ENCODE measurements around the gene HS6ST2. TPM values are rescaled to one million over a fixed set of nuclear protein-coding genes. Genes with fewer than 3 reads are reported as not detected.

Gene HS6ST2
- total RNA-seq, 4 donors from 2014 or later, result 0.14 to 1.1 TPM; not detected in 2

- in situ Hi-C loops (cut with MboI; ENCODE audit: low pct_ligation_motif_present in 1 of 4, low pct_unique_long_range_greater_than_20kb in 1 of 4, low sequenced_read_pairs in 3 of 4), result no loop called here
- Histone ChIP-seq H3K27ac (peak overlapping the region; percentile 26 to 68 (median 60)), H3K27me3 (no peaks in the 10 kb centered on the region), H3K4me1 (peaks cover 0 to 9% (median 0%) of the 10 kb centered on the region in 4 donors), H3K9me3 (no peaks in the 10 kb centered on the region), H3K36me3 (no peaks in the 10 kb centered on the region), H3K4me3 (no peak overlapping the region)
- 59% methylated on average over 3 of the region's 3 CpGs; no CpG with 5 or more reads in 1 of the 2 donors for WGBS, 2 donors (ENCODE audit: low coverage in 1 of 2)
- TF ChIP-seq POLR2AphosphoS5 (IDR thresholded peaks at IDR 0.05) (no peak), CTCF (IDR thresholded peaks at IDR 0.05) (no peak), EP300 (IDR thresholded peaks at IDR 0.05; ENCODE audit: low read depth) (no peak), POLR2A (IDR thresholded peaks at IDR 0.05) (no peak)
- peak; percentile 8 for DNase-seq
- intact Hi-C loops (cut with DNase I; ENCODE audit: low total_unique reads), result no loop called here
These were observed 136.3 kb downstream of the HS6ST2 start for GRCh38 chrX:132821974-132822633.

- H3K27me3 ChIP-seq, result no peaks in the 10 kb centered on the region
- H3K4me1 ChIP-seq, result peaks cover 0 to 9% (median 0%) of the 10 kb centered on the region in 4 donors
- in situ Hi-C loops (cut with MboI; ENCODE audit: low pct_ligation_motif_present in 1 of 4, low pct_unique_long_range_greater_than_20kb in 1 of 4, low sequenced_read_pairs in 3 of 4), result no loop called here
- intact Hi-C loops (cut with DNase I; ENCODE audit: low total_unique reads), result no loop called here
- TF ChIP-seq POLR2AphosphoS5 (IDR thresholded peaks at IDR 0.05), result no peak
- no peak for TF ChIP-seq POLR2A (IDR thresholded peaks at IDR 0.05)
- no peak for TF ChIP-seq CTCF (IDR thresholded peaks at IDR 0.05)
- no peak for TF ChIP-seq EP300 (IDR thresholded peaks at IDR 0.05; ENCODE audit: low read depth)
- H3K27ac ChIP-seq, result no peak overlapping the region
- H3K36me3 ChIP-seq, result no peaks in the 10 kb centered on the region
- no peak for DNase-seq
- WGBS, 2 donors (ENCODE audit: low coverage in 1 of 2), result 71% methylated on average over 5 of the region's 5 CpGs; no CpG with 5 or more reads in 1 of the 2 donors
- no peak overlapping the region for H3K4me3 ChIP-seq
- no peaks in the 10 kb centered on the region for H3K9me3 ChIP-seq
These were observed 137.8 kb downstream of the HS6ST2 start for GRCh38 chrX:132820675-132821074.

GRCh38 chrX:132819711-132820264 lies 138.6 kb downstream of the HS6ST2 start:
- Histone ChIP-seq H3K4me3 (no peak overlapping the region), H3K27ac (no peak overlapping the region), H3K9me3 (no peaks in the 10 kb centered on the region), H3K36me3 (no peaks in the 10 kb centered on the region), H3K27me3 (no peaks in the 10 kb centered on the region), H3K4me1 (peaks cover 0 to 9% (median 0%) of the 10 kb centered on the region in 4 donors)
- in situ Hi-C loops (cut with MboI; ENCODE audit: low pct_ligation_motif_present in 1 of 4, low pct_unique_long_range_greater_than_20kb in 1 of 4, low sequenced_read_pairs in 3 of 4) (no loop called here), intact Hi-C loops (cut with DNase I; ENCODE audit: low total_unique reads) (no loop called here)
- 77% methylated on average over 7 of the region's 7 CpGs; no CpG with 5 or more reads in 1 of the 2 donors for WGBS, 2 donors (ENCODE audit: low coverage in 1 of 2)
- TF ChIP-seq CTCF (IDR thresholded peaks at IDR 0.05) (no peak), POLR2A (IDR thresholded peaks at IDR 0.05) (no peak), EP300 (IDR thresholded peaks at IDR 0.05; ENCODE audit: low read depth) (no peak), POLR2AphosphoS5 (IDR thresholded peaks at IDR 0.05) (no peak)
- DNase-seq, result no peak

GRCh38 chrX:132818638-132819037 lies 139.8 kb downstream of the HS6ST2 start:
- Histone ChIP-seq H3K36me3 (no peaks in the 10 kb centered on the region), H3K4me3 (no peak overlapping the region), H3K4me1 (peaks cover 0 to 9% (median 0%) of the 10 kb centered on the region in 4 donors), H3K9me3 (no peaks in the 10 kb centered on the region), H3K27me3 (no peaks in the 10 kb centered on the region), H3K27ac (no peak overlapping the region)
- DNase-seq, result no peak
- no peak for TF ChIP-seq POLR2AphosphoS5 (IDR thresholded peaks at IDR 0.05)
- no peak for TF ChIP-seq CTCF (IDR thresholded peaks at IDR 0.05)
- TF ChIP-seq EP300 (IDR thresholded peaks at IDR 0.05; ENCODE audit: low read depth), result no peak
- TF ChIP-seq POLR2A (IDR thresholded peaks at IDR 0.05), result no peak
- in situ Hi-C loops (cut with MboI; ENCODE audit: low pct_ligation_motif_present in 1 of 4, low pct_unique_long_range_greater_than_20kb in 1 of 4, low sequenced_read_pairs in 3 of 4) (no loop called here), intact Hi-C loops (cut with DNase I; ENCODE audit: low total_unique reads) (no loop called here)
